ENCODE data around the gene ICAM3.
"Not testable (repeated sequence)": the region's sequence is repeated elsewhere in the genome, so short reads cannot be mapped to it uniquely, and the experiment has no call there.

The ICAM3 gene

DNA sequence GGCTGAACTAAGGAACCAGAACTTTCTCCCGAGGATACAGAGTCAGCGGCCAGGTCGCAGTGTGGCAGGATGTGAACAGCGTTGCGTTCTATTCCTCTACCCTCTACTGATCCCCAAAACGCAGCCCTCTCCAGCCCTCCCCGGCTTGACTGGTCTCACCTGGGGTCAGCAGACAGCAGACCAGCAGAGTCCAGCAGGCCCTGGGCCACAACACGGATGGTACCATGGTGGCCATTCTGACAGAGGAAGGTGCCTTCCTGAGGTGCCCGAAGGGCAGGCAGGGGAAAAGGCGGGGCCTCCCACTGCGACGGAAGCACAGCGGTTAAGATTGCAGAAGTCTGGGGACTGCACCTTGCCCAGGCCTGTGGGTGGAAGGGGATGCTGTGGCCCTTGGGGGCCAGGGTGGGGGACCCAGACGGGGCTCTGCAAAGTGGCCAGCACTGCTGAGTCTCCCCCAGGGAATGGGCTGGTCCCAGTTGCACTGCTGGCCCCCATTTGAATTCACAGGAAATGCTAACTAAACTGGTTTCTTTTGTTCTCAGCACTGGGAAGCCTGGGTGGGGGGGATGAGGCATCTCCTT, at the start of gene ICAM3:
TSS of gene ICAM3 (minus strand) at position 245 of the 581 bp plus-strand sequence. CDS start at position 235, 10 bp downstream.
- peak; percentile 62 to 66 for DNase-seq (ENCODE audit: low read depth in 2 of 2)

GRCh38 chr19:10388957-10389356, 49.5 kb upstream of the ICAM3 start:
- peak; percentile 69 to 72 for DNase-seq (ENCODE audit: low read depth in 2 of 2)

- no peak for DNase-seq (ENCODE audit: low read depth in 2 of 2)
Measured at GRCh38 chr19:10384580-10384979, 45.2 kb upstream of the ICAM3 start.

- DNase-seq (ENCODE audit: low read depth in 2 of 2): not testable (repeated sequence)
Measured at GRCh38 chr19:10383223-10383499, 43.7 kb upstream of the ICAM3 start.

- DNase-seq (ENCODE audit: low read depth in 2 of 2): peak; percentile 92 to 94
Measured at GRCh38 chr19:10380313-10381102, 41.1 kb upstream of the ICAM3 start, which contains the start of gene TYK2. Gene TYK2, minus strand, starts transcription at chr19:10380572. Its CDS starts 2,166 bp downstream, at chr19:10378406.

- DNase-seq (ENCODE audit: low read depth in 2 of 2): no peak
Measured at GRCh38 chr19:10379880-10380312, 40.5 kb upstream of the ICAM3 start.

- no peak for DNase-seq (ENCODE audit: low read depth in 2 of 2)
Measured at GRCh38 chr19:10378124-10378523, 38.7 kb upstream of the ICAM3 start.

GRCh38 chr19:10377140-10377640, 37.8 kb upstream of the ICAM3 start:
- DNase-seq (ENCODE audit: low read depth in 2 of 2): not testable (repeated sequence)

DNA sequence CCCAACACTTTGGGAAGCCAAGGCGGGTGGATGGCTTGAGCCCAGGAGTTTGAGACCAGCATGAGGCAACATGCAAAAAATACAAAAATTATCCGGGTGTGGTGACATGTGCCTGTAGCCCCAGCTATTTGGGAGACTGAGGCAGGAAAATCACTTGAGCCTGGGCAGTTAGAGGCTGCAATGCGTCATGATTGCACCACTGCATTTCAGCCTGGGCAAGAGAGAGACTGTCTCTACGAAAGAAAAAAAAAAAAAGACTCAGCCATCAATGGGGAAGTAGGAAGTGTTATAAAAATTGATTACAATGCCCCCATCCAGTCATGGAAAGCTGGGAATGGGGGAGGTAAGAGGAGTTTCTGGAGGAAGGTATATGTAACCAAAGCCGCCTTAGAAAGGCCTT, 35.5 kb upstream of the ICAM3 start:
- no peak for DNase-seq (ENCODE audit: low read depth in 2 of 2)

- DNase-seq (ENCODE audit: low read depth in 2 of 2): no peak
Measured at GRCh38 chr19:10372690-10373089, 33.3 kb upstream of the ICAM3 start.

DNA sequence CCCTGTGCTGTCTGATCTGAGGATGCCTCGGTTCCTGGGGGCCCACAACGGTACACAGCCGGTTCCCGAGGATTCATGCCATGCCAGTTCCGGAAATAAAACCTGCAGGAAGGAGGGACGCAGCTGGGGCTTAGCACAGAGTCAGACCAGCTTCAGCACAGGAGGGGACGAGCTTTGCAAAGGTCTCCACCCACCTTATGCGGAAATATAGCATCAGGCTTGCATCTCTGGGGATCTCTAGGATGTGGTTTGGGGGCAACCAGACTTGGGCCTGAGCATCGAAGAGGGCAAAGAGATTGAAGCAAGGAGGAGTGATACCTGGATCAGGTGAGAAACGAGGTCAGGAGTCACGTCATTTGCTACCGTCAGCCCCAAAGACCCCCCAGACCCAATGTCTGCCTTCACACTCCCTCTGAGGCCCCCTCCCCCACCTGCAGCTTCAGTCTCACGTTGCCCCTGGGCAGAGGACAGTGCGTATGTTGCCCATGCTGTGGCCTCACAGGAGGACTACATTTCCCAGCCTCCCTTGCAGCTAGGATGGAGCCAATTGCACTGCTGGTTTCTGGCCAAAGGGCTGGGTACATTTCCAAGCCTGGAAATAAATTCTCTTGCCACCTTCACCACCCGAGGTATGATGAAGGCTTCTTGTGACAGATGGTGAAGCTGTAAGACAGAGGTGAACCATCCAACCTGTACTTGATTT, 28.8 kb upstream of the ICAM3 start:
- no peak for DNase-seq (ENCODE audit: low read depth in 2 of 2)

DNA sequence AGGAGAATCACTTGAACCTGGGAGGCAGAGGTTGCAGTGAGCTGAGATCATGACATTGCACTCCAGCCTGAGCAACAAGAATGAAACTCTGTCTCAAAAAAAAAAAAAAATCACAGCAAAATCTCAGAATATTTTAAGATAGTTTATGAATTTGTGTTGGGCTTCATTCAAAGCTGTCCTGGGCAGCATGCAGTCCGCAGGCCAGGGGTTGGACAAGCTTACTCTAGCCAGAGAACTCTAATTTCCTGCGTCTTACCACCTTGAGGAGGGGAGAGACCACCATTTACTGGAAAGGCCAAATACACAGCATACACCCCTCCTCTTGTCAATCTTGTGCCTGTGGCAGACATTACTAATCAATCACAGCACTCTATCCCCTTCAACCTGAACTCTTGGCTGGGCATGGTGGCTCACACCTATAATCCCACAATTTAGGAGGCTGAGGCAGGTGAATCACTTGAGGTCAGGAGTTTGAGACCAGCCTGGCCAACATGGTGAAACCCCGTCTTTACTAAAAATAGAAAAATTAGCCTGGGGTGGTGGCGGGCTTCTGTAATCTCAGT, 27.6 kb upstream of the ICAM3 start:
- DNase-seq (ENCODE audit: low read depth in 2 of 2): not testable (repeated sequence)

DNA sequence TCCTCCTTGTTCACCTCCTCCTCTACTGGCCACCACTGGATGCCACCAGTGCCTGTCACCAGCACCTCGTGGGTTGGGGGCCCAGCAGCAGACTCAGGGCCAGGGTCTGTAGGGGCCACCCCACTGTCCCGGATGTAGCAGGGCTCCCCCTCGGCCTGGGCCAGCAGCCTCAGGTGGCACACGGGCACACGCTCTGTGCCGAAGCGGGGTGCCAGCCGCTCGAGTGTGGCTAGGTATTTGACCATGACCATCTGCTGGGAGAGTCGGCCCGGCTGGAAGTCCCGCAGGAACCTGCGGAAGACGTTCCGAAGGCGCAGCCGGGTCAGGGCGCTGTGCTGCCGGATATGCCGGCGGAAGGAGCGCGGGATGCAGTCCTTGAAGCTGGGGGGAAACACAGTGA, 26.1 kb upstream of the ICAM3 start:
- no peak for DNase-seq (ENCODE audit: low read depth in 2 of 2)

GRCh38 chr19:10364644-10365043, 25.2 kb upstream of the ICAM3 start:
- no peak for DNase-seq (ENCODE audit: low read depth in 2 of 2)

- no peak for DNase-seq (ENCODE audit: low read depth in 2 of 2)
Measured at GRCh38 chr19:10363789-10364281, 24.4 kb upstream of the ICAM3 start.

- no peak for DNase-seq (ENCODE audit: low read depth in 2 of 2)
Measured at GRCh38 chr19:10362259-10362658, 22.8 kb upstream of the ICAM3 start.

DNA sequence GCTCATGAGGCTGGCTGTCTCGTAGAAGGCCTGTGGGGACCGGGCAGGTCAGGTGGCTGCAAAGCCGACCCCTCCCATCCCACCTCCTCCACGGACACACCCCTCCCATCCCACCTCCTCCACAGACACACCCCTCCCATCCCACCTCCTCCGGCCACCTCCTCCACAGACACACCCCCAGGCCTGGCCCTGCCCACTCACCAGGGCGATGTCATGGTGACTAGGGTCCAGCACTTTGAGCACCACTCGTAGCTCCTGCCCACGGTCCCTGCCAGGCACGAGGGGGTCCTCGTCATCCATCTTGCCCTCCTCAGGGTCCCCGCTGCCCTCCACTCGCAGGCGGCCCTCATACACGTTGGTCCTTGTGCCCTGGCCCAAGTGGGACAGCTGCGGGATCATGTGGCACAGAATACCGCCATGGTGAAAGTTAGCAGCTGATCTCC, 22.2 kb upstream of the ICAM3 start:
- DNase-seq (ENCODE audit: low read depth in 2 of 2): no peak

- DNase-seq (ENCODE audit: low read depth in 2 of 2): no peak
Measured at GRCh38 chr19:10356431-10356830, 17.0 kb upstream of the ICAM3 start.

DNA sequence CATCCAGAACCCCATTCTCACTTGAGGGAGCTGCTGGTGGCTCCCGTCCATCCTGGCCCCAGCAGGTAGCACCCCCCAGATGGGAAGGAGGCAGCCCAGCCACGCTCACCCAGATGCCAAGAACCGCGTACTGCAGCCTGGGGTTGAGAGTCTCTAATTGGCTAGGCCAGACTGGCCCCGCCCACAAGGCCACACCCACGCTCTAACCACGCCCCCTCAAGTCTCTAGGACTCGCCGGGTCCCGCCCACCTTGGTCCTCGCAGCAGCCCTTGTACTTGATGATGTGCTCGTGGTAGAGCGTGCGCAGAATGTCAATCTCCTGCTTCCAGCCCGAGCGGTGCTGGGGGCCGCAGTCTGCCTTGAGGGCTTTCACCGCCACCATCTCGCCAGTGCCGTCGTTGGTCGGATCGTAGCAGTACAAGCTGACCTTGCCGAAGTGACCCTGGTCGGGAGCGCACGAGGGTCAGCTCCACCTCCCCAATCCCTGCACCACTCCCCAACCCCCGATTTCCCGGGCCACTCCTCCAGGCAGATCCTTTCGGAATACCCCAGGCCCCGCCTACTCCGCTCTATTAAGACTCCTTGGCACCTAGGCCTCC, 14.5 kb upstream of the ICAM3 start:
- peak; percentile 47 to 60 for DNase-seq (ENCODE audit: low read depth in 2 of 2)

DNA sequence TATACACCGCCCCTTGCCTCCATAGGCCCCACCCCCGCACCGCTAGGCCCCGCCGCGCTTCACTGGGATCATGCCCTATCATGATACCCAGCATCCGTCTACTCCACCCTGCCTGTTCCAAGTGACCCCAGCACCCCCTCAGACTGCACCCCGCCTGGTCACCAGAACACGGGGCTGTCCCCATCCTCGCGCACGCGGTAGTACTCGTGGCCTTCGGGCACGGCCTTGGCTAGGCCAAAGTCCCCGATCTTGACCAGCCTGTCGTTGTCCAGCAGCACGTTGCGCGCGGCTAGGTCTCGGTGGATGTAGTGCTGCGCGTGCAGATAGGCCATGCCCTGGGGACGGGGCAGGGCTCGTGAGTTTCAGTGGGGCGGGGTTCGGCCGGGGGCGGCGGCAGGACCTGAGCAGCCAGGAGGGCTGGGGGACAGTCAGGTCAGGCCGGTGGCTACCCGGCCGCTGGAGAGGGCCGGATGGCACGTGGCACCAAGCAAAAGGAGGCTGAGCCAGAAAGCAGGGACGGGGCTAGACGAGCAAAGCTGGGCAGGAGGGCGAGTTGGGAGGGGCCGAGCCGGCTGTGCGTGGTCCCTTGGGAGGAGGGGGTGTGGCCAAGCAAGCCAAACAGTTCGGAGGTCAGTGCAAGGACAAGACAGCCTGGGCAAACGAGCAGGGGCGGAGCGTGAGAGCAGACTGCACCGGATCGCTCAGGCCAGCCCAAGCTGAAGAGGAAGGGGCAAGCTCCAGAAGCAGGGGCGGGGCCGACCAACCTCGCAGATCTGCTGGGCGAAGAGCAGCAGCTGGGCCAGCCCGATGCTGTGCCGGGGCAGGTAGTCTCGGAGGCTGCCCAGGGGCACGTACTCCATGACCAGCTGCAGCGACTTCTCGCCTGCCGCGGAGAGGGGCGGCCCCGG, 13.6 kb upstream of the ICAM3 start:
- no peak for DNase-seq (ENCODE audit: low read depth in 2 of 2)

GRCh38 chr19:10346509-10346908, 7.1 kb upstream of the ICAM3 start:
- DNase-seq (ENCODE audit: low read depth in 2 of 2): no peak
